ENCODE data around the gene IAH1. TPM values are rescaled to one million over a fixed set of nuclear protein-coding genes. Genes with fewer than 3 reads are reported as not detected.

Gene IAH1
- total and polyA plus RNA-seq, 2 of the 4 experiments (the other 2 are of a cell fraction), result 84.5 to 89.8 TPM

DNA sequence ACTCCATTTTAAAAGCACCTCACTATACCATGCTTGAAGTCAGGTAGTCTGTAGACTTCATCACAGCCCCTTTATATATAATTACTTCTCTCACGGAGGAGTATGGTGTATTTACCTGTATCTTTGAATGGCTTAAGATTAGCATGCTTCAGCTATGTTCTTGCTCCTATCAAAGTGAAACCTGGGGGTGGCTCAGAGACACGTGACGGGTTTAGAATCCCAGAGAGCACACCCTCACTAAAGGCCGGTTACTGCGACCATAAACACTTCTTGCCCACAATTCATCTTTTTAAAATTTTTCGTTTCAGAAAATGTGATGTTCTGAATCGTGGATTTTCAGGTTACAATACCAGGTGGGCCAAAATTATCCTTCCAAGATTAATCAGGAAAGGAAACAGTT is 3.6 kb downstream of the IAH1 start:
- Histone ChIP-seq H3K79me1 (ENCODE audit: low read depth in 1 of 2, low read length in 2 of 2) (peaks cover 26 to 78% of the 10 kb centered on the region in 2 experiments), H3K27me3 (ENCODE audit: control insufficient read depth, insufficient read depth, low read length) (no peaks in the 10 kb centered on the region), H4K8ac (ENCODE audit: low read depth in 2 of 2, low read length in 2 of 2) (no peak overlapping the region), H3K23ac (ENCODE audit: low read depth, low read length) (no peak overlapping the region), H3K56ac (ENCODE audit: extremely low read depth, insufficient read depth, low read length) (no peak overlapping the region), H4K5ac (ENCODE audit: low read depth, low read length) (no peak overlapping the region), H3K27ac (ENCODE audit: insufficient read depth, low read length) (no peak overlapping the region), H2BK20ac (ENCODE audit: low read depth, low read length) (no peak overlapping the region), H4K91ac (ENCODE audit: insufficient read depth, low read depth, low read length) (no peak overlapping the region), H2BK15ac (ENCODE audit: low read depth, low read length) (no peak overlapping the region), H3K18ac (ENCODE audit: low read depth, low read length) (no peak overlapping the region), H2BK120ac (ENCODE audit: low read depth, low read length) (no peak overlapping the region), H3K4me1 (ENCODE audit: control insufficient read depth, insufficient read depth, low read length) (peaks cover 20% of the 10 kb centered on the region), H3K9me3 (ENCODE audit: control insufficient read depth, insufficient read depth, low read length) (no peaks in the 10 kb centered on the region), H2AK9ac (replicated peaks; ENCODE audit: low read depth, low read length, poor library complexity) (no peak overlapping the region), H3K9ac (ENCODE audit: low read depth, low read length) (no peak overlapping the region), H3K4me3 (ENCODE audit: insufficient read depth, low read depth, low read length) (no peak overlapping the region), H3K4ac (ENCODE audit: low read depth, low read length) (no peak overlapping the region), H2BK5ac (ENCODE audit: low read depth, low read length, poor library complexity, severe bottlenecking) (no peak overlapping the region), H3K36me3 (ENCODE audit: control insufficient read depth, insufficient read depth, low read length) (peaks cover 33% of the 10 kb centered on the region), H3K4me2 (ENCODE audit: low read depth, low read length) (no peak overlapping the region), H2AFZ (replicated peaks; ENCODE audit: low read length, poor library complexity) (no peak overlapping the region), H3K14ac (replicated peaks; ENCODE audit: low read depth, low read length) (no peak overlapping the region), H2AK5ac (ENCODE audit: low read depth, low read length) (no peak overlapping the region), H4K20me1 (ENCODE audit: insufficient read depth, low read length) (peaks cover 26% of the 10 kb centered on the region), H3K9me1 (ENCODE audit: insufficient read depth, low read length) (peaks cover 18% of the 10 kb centered on the region)
- ChIA-PET POLR2A (ENCODE audit: unreplicated experiment) (no interaction called here), CTCF (no interaction called here)
- dilution Hi-C loops (cut with HindIII; ENCODE audit: low sequenced_read_pairs, unreplicated experiment) (no loop called here), in situ Hi-C loops (cut with MboI; ENCODE audit: low sequenced_read_pairs) (no loop called here), intact Hi-C loops (cut with micrococcal nuclease) (loop anchor here (5.0 kb wide), 1 partner anchor 336 kb away; no protein-coding TSS in a partner anchor)
- DNase-seq (no peak), ATAC-seq (ENCODE audit: low read depth) (no peak)
- 93% methylated on average over 3 of the region's 7 CpGs; no CpG with 5 or more reads in 1 of the 2 experiments for WGBS, 2 experiments (ENCODE audit: extremely low coverage in 2 of 2, insufficient read length in 1 of 2)
- no peak for TF ChIP-seq RCOR1 (IDR thresholded peaks at IDR 0.05; ENCODE audit: insufficient replicate concordance, low read length)
- TF ChIP-seq RAD21 (IDR thresholded peaks at IDR 0.05; ENCODE audit: low read length), result no peak
- no peak for TF ChIP-seq NFE2L2 (IDR thresholded peaks at IDR 0.05; ENCODE audit: low read depth, low read length)
- TF ChIP-seq RFX5 (IDR thresholded peaks at IDR 0.05; ENCODE audit: low read depth, low read length), result no peak
- TF ChIP-seq CEBPB (IDR thresholded peaks at IDR 0.05; ENCODE audit: low read depth, low read length), result no peak
- BruUV-seq (replicated peaks), result no TSS peak

Measured in IMR-90 (cell line).